Spleen (tissue), 7 donors: ENCODE data around the gene MLNR.

Experiments used
- POLR2A ChIP-seq, 3 donors: fragments of 450-650 bp; IDR thresholded peaks; one replicate each; pipeline ENCODE4 v1.5.1; 2017; ENCODE audit warnings: antibody characterized with exemption in 3 of 3, mild to moderate bottlenecking in 1 of 3
- POLR2AphosphoS5 ChIP-seq, 3 donors: sonication (generic); formaldehyde crosslinking; IDR thresholded peaks; one replicate each; pipeline ENCODE4 v1.5.1; 2017; ENCODE audit warnings: antibody characterized with exemption in 3 of 3
- TF ChIP-seq, protein P1 (sequence below), 11 experiments: fragments of 200-600 bp in 7 of 11; fragments of 450-650 bp in 4 of 11; sonication (generic) in 4 of 11; IDR thresholded peaks in 8 of 11; conservative IDR thresholded peaks in 3 of 11; 1 replicate in 7 of 11; 2 replicates in 4 of 11; pipeline versions ENCODE4 v1.4.0 to v1.8.0; 2016 to 2021; ENCODE audit warnings: antibody characterized with exemption in 11 of 11, inconsistent platforms in 4 of 11, mild to moderate bottlenecking in 1 of 11
- donor health status: DM: no; HTN: no; CAD: no; lungs with moderate emphysema.
- donor health status: DM: no; HTN: no; CAD: no.
- donor health status: DM: no; HTN: no; CAD: no.

DNA sequence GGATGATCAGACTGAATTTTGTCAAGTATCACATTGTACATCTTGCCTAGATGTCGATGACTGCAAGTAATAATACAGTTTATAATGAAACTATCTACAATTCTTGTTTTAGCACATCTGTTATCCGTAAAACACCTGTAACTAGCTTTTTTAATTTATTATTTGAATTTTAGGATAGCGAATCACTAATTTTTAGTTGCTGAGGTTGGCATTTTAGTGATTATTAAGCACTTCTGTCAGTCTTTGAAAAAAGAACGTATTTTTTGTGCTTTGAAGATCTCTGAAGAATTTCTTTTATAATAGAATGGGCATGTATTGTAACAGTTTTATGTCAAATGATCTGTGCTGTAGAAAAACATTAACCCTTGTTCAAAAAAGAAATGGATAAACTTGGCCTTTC lies 11.5 kb upstream of the MLNR start:
- TF ChIP-seq, protein P1, sequence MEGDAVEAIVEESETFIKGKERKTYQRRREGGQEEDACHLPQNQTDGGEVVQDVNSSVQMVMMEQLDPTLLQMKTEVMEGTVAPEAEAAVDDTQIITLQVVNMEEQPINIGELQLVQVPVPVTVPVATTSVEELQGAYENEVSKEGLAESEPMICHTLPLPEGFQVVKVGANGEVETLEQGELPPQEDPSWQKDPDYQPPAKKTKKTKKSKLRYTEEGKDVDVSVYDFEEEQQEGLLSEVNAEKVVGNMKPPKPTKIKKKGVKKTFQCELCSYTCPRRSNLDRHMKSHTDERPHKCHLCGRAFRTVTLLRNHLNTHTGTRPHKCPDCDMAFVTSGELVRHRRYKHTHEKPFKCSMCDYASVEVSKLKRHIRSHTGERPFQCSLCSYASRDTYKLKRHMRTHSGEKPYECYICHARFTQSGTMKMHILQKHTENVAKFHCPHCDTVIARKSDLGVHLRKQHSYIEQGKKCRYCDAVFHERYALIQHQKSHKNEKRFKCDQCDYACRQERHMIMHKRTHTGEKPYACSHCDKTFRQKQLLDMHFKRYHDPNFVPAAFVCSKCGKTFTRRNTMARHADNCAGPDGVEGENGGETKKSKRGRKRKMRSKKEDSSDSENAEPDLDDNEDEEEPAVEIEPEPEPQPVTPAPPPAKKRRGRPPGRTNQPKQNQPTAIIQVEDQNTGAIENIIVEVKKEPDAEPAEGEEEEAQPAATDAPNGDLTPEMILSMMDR (IDR thresholded peaks at IDR 0.05 in 8 of 11, conservative IDR thresholded peaks at IDR 0.05 in 3 of 11): no peak
- TF ChIP-seq POLR2A (IDR thresholded peaks at IDR 0.05) (no peak), POLR2AphosphoS5 (IDR thresholded peaks at IDR 0.05) (no peak)
